Body of pancreas (tissue), 4 donors: ENCODE data around the gene SH2D7. TPM values are rescaled to one million over a fixed set of nuclear protein-coding genes. Genes with fewer than 3 reads are reported as not detected.

Experiments
- ATAC-seq: fragments of 150-250 bp; one replicate; pipeline ENCODE4 v1.9.1; 2016
- DNase-seq, 4 donors: peaks; one replicate each; pipeline ENCODE4 v3.0.0-alpha.2; 2019
- H3K27ac ChIP-seq, 4 donors: fragments of 200-600 bp; sonication (generic); 1 replicate in 3 of 4; 2 replicates in 1 of 4; pipeline versions ENCODE4 v1.5.1 to v1.6.1; 2016 to 2019; ENCODE audit warnings: mild to moderate bottlenecking in 1 of 4, mixed read lengths in 1 of 4, moderate library complexity in 1 of 4
- H3K27me3 ChIP-seq, 2 donors: fragments of 200-600 bp; sonication (generic); one replicate each; pipeline ENCODE4 v1.6.0; 2016; ENCODE audit warnings: mild to moderate bottlenecking in 1 of 2
- H3K36me3 ChIP-seq, 2 donors: fragments of 200-600 bp; sonication (generic); replicated peaks in 1 of 2; 2 replicates each; pipeline ENCODE4 v1.5.1; 2016; ENCODE audit warnings: low read depth in 2 of 2; ENCODE audit not compliant: insufficient read depth in 1 of 2
- H3K4me1 ChIP-seq: fragments of 200-600 bp; sonication (generic); one replicate; pipeline ENCODE4 v1.6.0; 2016
- H3K4me3 ChIP-seq, 2 donors: fragments of 200-600 bp; sonication (generic); 1 replicate in 1 of 2; 2 replicates in 1 of 2; pipeline ENCODE4 v1.5.1; 2016 to 2019
- H3K9me3 ChIP-seq, 3 donors: fragments of 200-600 bp; sonication (generic); 1 replicate in 2 of 3; 2 replicates in 1 of 3; pipeline ENCODE4 v1.5.1; 2016
- CTCF ChIP-seq, 7 experiments: fragments of 450-650 bp in 4 of 7; fragments of 200-600 bp in 3 of 7; sonication (generic) in 3 of 7; IDR thresholded peaks; one replicate each; pipeline ENCODE4 v1.5.1; 2016 to 2019; ENCODE audit warnings: antibody characterized with exemption in 7 of 7
- POLR2A ChIP-seq, 3 donors: fragments of 450-650 bp; IDR thresholded peaks; one replicate each; pipeline ENCODE4 v1.6.1; 2016; ENCODE audit warnings: antibody characterized with exemption in 3 of 3, mild to moderate bottlenecking in 2 of 3
- WGBS, 2 donors: methylation state at CpG; one replicate each; pipeline ENCODE4 v1.1.5; 2017; 5-methylcytosine and 5-hydroxymethylcytosine counted together
- intact Hi-C: fragments of 100-400 bp; cut with DNase I; formaldehyde crosslinking; loops from one replicate; pipeline ENCODE4 v1.15.1; 2023
- total RNA-seq, 2 donors: library from RNA; depleted of rRNA; stranded (reverse); fragments of >200 nt; gene quantifications; one replicate each; pipeline ENCODE4 v1.1.0, GENCODE V29; 2016

The SH2D7 gene
- total RNA-seq, 2 donors from 2014 or later: not detected

- no peaks in the 10 kb centered on the region for H3K36me3 ChIP-seq
Measured at GRCh38 chr15:78063217-78063616, 29.1 kb upstream of the SH2D7 start.

GRCh38 chr15:78063970-78064385, 28.4 kb upstream of the SH2D7 start:
- 84% methylated on average over 5 of the region's 5 CpGs for WGBS, 2 donors
- Histone ChIP-seq H3K27ac (peak overlapping the region in 3 of 4 donors; percentile 51 to 78 (median 77)), H3K27me3 (no peaks in the 10 kb centered on the region), H3K4me1 (peaks cover 86% of the 10 kb centered on the region), H3K9me3 (no peaks in the 10 kb centered on the region), H3K4me3 (no peak overlapping the region), H3K36me3 (no peaks in the 10 kb centered on the region)
- intact Hi-C loops: no loop called here
- TF ChIP-seq CTCF (IDR thresholded peaks at IDR 0.05): no peak
- DNase-seq: no peak
- ATAC-seq: peak; percentile 4

More at GRCh38 chr15:78063217-78063616, 29.1 kb upstream of the SH2D7 start:
- ATAC-seq: no peak
- H3K9me3 ChIP-seq: no peaks in the 10 kb centered on the region
- intact Hi-C loops: no loop called here
- no peaks in the 10 kb centered on the region for H3K27me3 ChIP-seq
- no peak for DNase-seq
- no peak for TF ChIP-seq CTCF (IDR thresholded peaks at IDR 0.05)
- TF ChIP-seq POLR2A (IDR thresholded peaks at IDR 0.05): no peak
- no peak overlapping the region for H3K4me3 ChIP-seq
- H3K4me1 ChIP-seq: peaks cover 86% of the 10 kb centered on the region
- peak overlapping the region in 1 of 4 donors; percentile 21 for H3K27ac ChIP-seq

- intact Hi-C loops: no loop called here
- H3K4me3 ChIP-seq: no peak overlapping the region
Measured at GRCh38 chr15:78064544-78064943, 27.8 kb upstream of the SH2D7 start.

GRCh38 chr15:78065284-78065872, 27.0 kb upstream of the SH2D7 start:
- TF ChIP-seq CTCF (IDR thresholded peaks at IDR 0.05) (no peak), POLR2A (IDR thresholded peaks at IDR 0.05) (peak in 1 of 3 donors; percentile 8)
- ATAC-seq: peak; percentile 70
- peak in 3 of 4 donors; percentile 48 to 85 (median 64) for DNase-seq
- Histone ChIP-seq H3K27me3 (no peaks in the 10 kb centered on the region), H3K9me3 (no peaks in the 10 kb centered on the region), H3K4me1 (peaks cover 86% of the 10 kb centered on the region), H3K36me3 (no peaks in the 10 kb centered on the region), H3K4me3 (no peak overlapping the region), H3K27ac (peak overlapping the region; percentile 27 to 78 (median 61))
- intact Hi-C loops: no loop called here
- WGBS, 2 donors: 34% methylated on average over 5 of the region's 5 CpGs

More at GRCh38 chr15:78064544-78064943, 27.8 kb upstream of the SH2D7 start:
- TF ChIP-seq POLR2A (IDR thresholded peaks at IDR 0.05): no peak
- TF ChIP-seq CTCF (IDR thresholded peaks at IDR 0.05): no peak
- H3K4me1 ChIP-seq: peaks cover 86% of the 10 kb centered on the region
- H3K27ac ChIP-seq: peak overlapping the region in 3 of 4 donors; percentile 45 to 78 (median 77)
- no peak for ATAC-seq
- DNase-seq: no peak
- H3K9me3 ChIP-seq: no peaks in the 10 kb centered on the region
- H3K36me3 ChIP-seq: no peaks in the 10 kb centered on the region
- no peaks in the 10 kb centered on the region for H3K27me3 ChIP-seq
- 21 to 30% methylated on average over 2 of the region's 2 CpGs for WGBS, 2 donors
